Kidney (tissue), 22 donors: ENCODE results near the gene LSM5. TPM values are rescaled to one million over a fixed set of nuclear protein-coding genes. Genes with fewer than 3 reads are reported as not detected.

Source experiments
- DNase-seq, 5 donors: peaks; one replicate each; pipeline ENCODE4 v3.0.0-alpha.2; 2013 to 2020
- FAIRE-seq: peaks from 2 replicates; lab custom pipeline; 2012; peaks lifted over from hg19 to GRCh38; lab: Jason Lieb, UNC
- H3K27ac ChIP-seq, 2 donors: one replicate each; pipeline ENCODE4 v1.7.0; 2013; ENCODE audit warnings: low read depth in 2 of 2, low read length in 2 of 2, inconsistent platforms in 1 of 2
- H3K27me3 ChIP-seq: one replicate; pipeline ENCODE4 v1.7.1; 2013; ENCODE audit warnings: low read length, inconsistent platforms; ENCODE audit not compliant: control insufficient read depth, insufficient read depth
- H3K36me3 ChIP-seq, 3 donors: one replicate each; pipeline versions ENCODE4 v1.7.0 to v1.7.1; 2013; ENCODE audit warnings: low read length in 3 of 3, control low read depth in 1 of 3, inconsistent platforms in 1 of 3; ENCODE audit not compliant: insufficient read depth in 3 of 3, control insufficient read depth in 2 of 3
- H3K4me1 ChIP-seq, 3 donors: one replicate each; pipeline versions ENCODE4 v1.7.0 to v1.7.1; 2013; ENCODE audit warnings: low read length in 3 of 3, inconsistent platforms in 1 of 3, low read depth in 1 of 3; ENCODE audit not compliant: control insufficient read depth in 2 of 3, insufficient read depth in 2 of 3
- H3K4me3 ChIP-seq, 3 donors: one replicate each; pipeline versions ENCODE4 v1.7.0 to v1.8.1; 2013; ENCODE audit warnings: low read length in 3 of 3, control low read depth in 1 of 3, inconsistent platforms in 1 of 3
- H3K9ac ChIP-seq, 3 donors: one replicate each; pipeline versions ENCODE4 v1.7.0 to v1.7.1; 2013; ENCODE audit warnings: low read length in 3 of 3, control low read depth in 1 of 3, inconsistent platforms in 1 of 3
- H3K9me3 ChIP-seq, 3 donors: one replicate each; pipeline versions ENCODE4 v1.7.0 to v1.7.1; 2013; ENCODE audit warnings: low read length in 3 of 3, control low read depth in 1 of 3, inconsistent platforms in 1 of 3; ENCODE audit not compliant: control insufficient read depth in 2 of 3, insufficient read depth in 1 of 3
- CTCF ChIP-seq: IDR thresholded peaks from 3 replicates; pipeline ENCODE4 v1.5.1; 2012; ENCODE audit warnings: mild to moderate bottlenecking, moderate library complexity, borderline replicate concordance; ENCODE audit not compliant: insufficient read depth; ENCODE audit errors: extremely low read depth
- intact Hi-C: fragments of 100-400 bp; cut with DNase I; formaldehyde crosslinking; loops from one replicate; pipeline ENCODE4 v1.11.1; 2022
- long read RNA-seq, 10 donors: library from polyadenylated mRNA in 1 of 10; unstranded in 1 of 10; transcript quantifications; one replicate each; pipeline ENCODE4 v2.0.0 and lab custom pipeline, GENCODE V29; 2021 to 2026
- polyA plus RNA-seq: library from polyadenylated mRNA; stranded (reverse); fragments of 350-450 nt; fragmentation: Illumina TruSeq; extraction: RNeasy Lipid Tissue Mini Kit (QIAGEN cat#74804); gene quantifications from one replicate; pipeline ENCODE4 v1.2.3, GENCODE V29; 2014; ENCODE audit warnings: low read depth, low replicate concordance; ENCODE audit not compliant: insufficient read depth
- total RNA-seq: library from RNA; stranded (reverse); fragmentation: NEBNext Ultra II Directional; extraction: Animal tissue kit (Norgen Biotek cat#: 25700); gene quantifications from one replicate; pipeline ENCODE4 v1.2.1, GENCODE V29; 2021
- donor health status: control.
- donor health status: control.
- donor health status: control.
- donor health status: control.
- donor health status: control.
- donor health status: DM: yes; HTN: yes; CAD: no.
- donor health status: Normal renal cell carcinoma (clear cell type).

Gene LSM5
- 35.6 TPM for total RNA-seq
- polyA plus RNA-seq: 69.4 TPM
- long read RNA-seq, donor 1, transcript LSM5-208 (5 exons, 2,258 nt): major isoform, 31 of 36 reads
- long read RNA-seq, donor 1, partial matches to known transcripts: 0 of 36 reads
- long read RNA-seq, donor 1, other reads (novel, unspliced or antisense): 0 of 36 reads
- long read RNA-seq, donor 2, transcript LSM5-204 (5 exons, 740 nt): minor isoform, 6 of 62 reads
- long read RNA-seq, donor 2, transcript LSM5-208 (5 exons, 2,258 nt): major isoform, 46 of 62 reads
- long read RNA-seq, donor 2, partial matches to known transcripts: 7 of 62 reads
- long read RNA-seq, donor 2, other reads (novel, unspliced or antisense): 0 of 62 reads
- long read RNA-seq, donor 3, transcript LSM5-208 (5 exons, 2,258 nt): major isoform, 60 of 72 reads
- long read RNA-seq, donor 3, transcript LSM5-204 (5 exons, 740 nt): minor isoform, 8 of 72 reads
- long read RNA-seq, donor 3, partial matches to known transcripts: 0 of 72 reads
- long read RNA-seq, donor 3, other reads (novel, unspliced or antisense): 0 of 72 reads
- long read RNA-seq, donor 4, transcript LSM5-208 (5 exons, 2,258 nt): major isoform, 30 of 34 reads
- long read RNA-seq, donor 4, partial matches to known transcripts: 0 of 34 reads
- long read RNA-seq, donor 4, other reads (novel, unspliced or antisense): 0 of 34 reads
- long read RNA-seq, donor 5, transcript LSM5-208 (5 exons, 2,258 nt): major isoform, 7 of 7 reads
- long read RNA-seq, donor 5, partial matches to known transcripts: 0 of 7 reads
- long read RNA-seq, donor 5, other reads (novel, unspliced or antisense): 0 of 7 reads
- long read RNA-seq, donor 6, transcript LSM5-208 (5 exons, 2,258 nt): major isoform, 148 of 191 reads
- long read RNA-seq, donor 6, transcript LSM5-204 (5 exons, 740 nt): minor isoform, 13 of 191 reads
- long read RNA-seq, donor 6, partial matches to known transcripts: 14 of 191 reads
- long read RNA-seq, donor 6, other reads (novel, unspliced or antisense): 9 of 191 reads
- long read RNA-seq, donor 7, transcript LSM5-208 (5 exons, 2,258 nt): major isoform, 19 of 23 reads
- long read RNA-seq, donor 7, partial matches to known transcripts: 0 of 23 reads
- long read RNA-seq, donor 7, other reads (novel, unspliced or antisense): 3 of 23 reads
- long read RNA-seq, donor 8, transcript LSM5-208 (5 exons, 2,258 nt): major isoform, 47 of 59 reads
- long read RNA-seq, donor 8, partial matches to known transcripts: 6 of 59 reads
- long read RNA-seq, donor 8, other reads (novel, unspliced or antisense): 0 of 59 reads
- long read RNA-seq, donor 9, transcript LSM5-208 (5 exons, 2,258 nt): major isoform, 28 of 33 reads
- long read RNA-seq, donor 9, partial matches to known transcripts: 0 of 33 reads
- long read RNA-seq, donor 9, other reads (novel, unspliced or antisense): 0 of 33 reads
- long read RNA-seq, donor 10, transcript LSM5-208 (5 exons, 2,258 nt): major isoform, 44 of 52 reads
- long read RNA-seq, donor 10, partial matches to known transcripts: 5 of 52 reads
- long read RNA-seq, donor 10, other reads (novel, unspliced or antisense): 0 of 52 reads

- Histone ChIP-seq H3K9ac (peak within 1 kb of the TSS; percentile 8 to 81 (median 74)), H3K27ac (peak within 1 kb of the TSS; percentile 76 to 77), H3K4me1 (peaks cover 0 to 13% (median 3%) of the 10 kb centered on the region in 3 donors), H3K9me3 (no peaks in the 10 kb centered on the region), H3K27me3 (no peaks in the 10 kb centered on the region), H3K36me3 (peaks cover 0 to 7% (median 0%) of the 10 kb centered on the region in 3 donors), H3K4me3 (peak within 1 kb of the TSS; percentile 91 to 96 (median 93))
- TF ChIP-seq CTCF: no peak
- FAIRE-seq (no peak), DNase-seq (peak; percentile 92 to 97 (median 96))
- intact Hi-C loops: no loop called here
These were observed at the start of gene LSM5 for GRCh38 chr7:32490127-32490796. Gene LSM5 (minus strand): TSS chr7:32490380. CDS start chr7:32490365, 15 bp downstream.

- no peak overlapping the region for H3K9ac ChIP-seq
- no peak overlapping the region for H3K4me3 ChIP-seq
- FAIRE-seq: no peak
- peaks cover 0 to 8% (median 4%) of the 10 kb centered on the region in 3 donors for H3K36me3 ChIP-seq
- peaks cover 0 to 7% (median 3%) of the 10 kb centered on the region in 3 donors for H3K4me1 ChIP-seq
- no peaks in the 10 kb centered on the region for H3K27me3 ChIP-seq
- no peak for TF ChIP-seq CTCF
- no peak for DNase-seq
- no peak overlapping the region for H3K27ac ChIP-seq
- H3K9me3 ChIP-seq: no peaks in the 10 kb centered on the region
- intact Hi-C loops: no loop called here
These were observed 49.2 kb upstream of the LSM5 start for GRCh38 chr7:32539366-32539765.

GRCh38 chr7:32537760-32538159 lies 47.6 kb upstream of the LSM5 start:
- H3K27me3 ChIP-seq: no peaks in the 10 kb centered on the region
- no peak for DNase-seq
- intact Hi-C loops: no loop called here
- H3K4me3 ChIP-seq: no peak overlapping the region
- no peak for TF ChIP-seq CTCF
- no peak overlapping the region for H3K9ac ChIP-seq
- H3K36me3 ChIP-seq: no peaks in the 10 kb centered on the region
- H3K4me1 ChIP-seq: peaks cover 0 to 7% (median 3%) of the 10 kb centered on the region in 3 donors
- no peak overlapping the region for H3K27ac ChIP-seq
- no peaks in the 10 kb centered on the region for H3K9me3 ChIP-seq
- no peak for FAIRE-seq
